H1 (cell line): Measurements from ENCODE around the gene TIMM21. TPM values are rescaled to one million over a fixed set of nuclear protein-coding genes. Genes with fewer than 3 reads are reported as not detected.

ENCODE experiments used
- BRCA1 ChIP-seq: IDR thresholded peaks from 2 replicates; pipeline ENCODE4 v1.6.1; 2012; ENCODE audit warnings: low read depth, low read length, improper control_type of control experiment
- polyA plus RNA-seq, 7 experiments: library from polyadenylated mRNA; depleted of rRNA in 3 of 7; stranded (reverse) in 5 of 7; unstranded in 2 of 7; fragments of >200 nt in 5 of 7; fragments of 200-250 nt in 2 of 7; gene quantifications; 1 replicate in 5 of 7; 2 replicates in 1 of 7; 4 replicates in 1 of 7; pipeline versions ENCODE4 v1.2.1 to v1.2.3, GENCODE V29; 2011 to 2013; ENCODE audit warnings: missing spikeins in 2 of 7, mixed read lengths in 2 of 7
- total RNA-seq: library from RNA; stranded (reverse); fragmentation: NEBNext Ultra II Directional; extraction: Animal tissue kit (Norgen Biotek cat#: 25700); gene quantifications from 2 replicates; pipeline ENCODE4 v1.2.1, GENCODE V29; 2021

Gene TIMM21
- total and polyA plus RNA-seq, 2 of the 8 experiments (the other 6 are each of a cell fraction or from before 2014, with no cell fraction given) = 27.9 to 43.8 TPM

- no peak for TF ChIP-seq BRCA1
Measured at GRCh38 chr18:74147779-74148542, at the start of gene TIMM21, which contains the start of gene FBXO15 (continued).
